Stimulated activated naive CD8-positive, alpha-beta T cell treated with anti-CD3 and anti-CD28 coated beads, Interleukin-15, Interleukin-2, amounts not matched to agents 100 U/mL and 50 U/mL, for 24 hours (primary cell): ENCODE measurements around the gene MEI1.

ENCODE experiments used
- ATAC-seq: fragments of 150-1000 bp; cut with Tn5 transposase; one replicate; pipeline ENCODE4 v1.10.0; 2021
- DNase-seq: peaks from one replicate; pipeline ENCODE4 v3.0.0; 2021

MEI1 gene

GRCh38 chr22:41782751-41783150, 83.4 kb downstream of the MEI1 start:
- DNase-seq (no peak), ATAC-seq (no peak)

DNA sequence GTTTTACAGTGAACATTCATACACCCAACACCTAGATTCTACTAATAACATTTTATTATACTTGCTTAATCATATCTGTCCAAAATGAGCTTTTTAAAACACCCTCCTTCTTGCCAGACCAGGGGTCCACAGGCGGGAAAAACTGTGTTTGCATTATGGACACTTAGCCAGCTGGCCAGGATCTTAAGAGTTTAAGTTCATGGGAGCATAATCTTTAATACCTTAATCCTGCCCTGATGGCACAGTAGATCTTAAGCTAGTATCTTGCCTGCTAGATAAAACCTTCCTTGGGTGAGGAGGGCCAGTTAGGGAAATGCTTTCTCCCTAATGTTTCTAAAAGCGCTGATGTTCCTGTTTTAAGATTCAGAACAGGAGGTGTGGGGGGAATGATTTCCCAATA, 88.0 kb downstream of the MEI1 start:
- no peak for DNase-seq

DNA sequence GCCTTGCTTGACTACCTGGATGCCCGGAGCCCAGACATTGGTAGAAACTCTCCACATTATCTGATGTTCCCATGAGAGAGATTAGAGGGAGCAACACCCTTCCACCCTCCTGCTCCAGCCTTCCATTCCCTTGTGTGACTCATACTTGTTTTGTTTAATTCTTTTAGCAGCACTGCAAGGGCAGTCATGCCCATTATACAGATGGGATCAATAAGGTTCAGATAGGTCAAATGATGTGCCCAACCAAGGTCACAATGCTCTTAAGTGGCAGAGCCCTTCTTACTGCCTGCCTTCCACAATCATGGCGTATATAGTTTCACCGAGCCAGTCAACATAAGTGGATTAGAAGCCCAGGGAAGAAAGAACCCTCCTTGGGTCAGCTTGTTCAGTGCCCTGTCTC, 94.6 kb downstream of the MEI1 start:
- ATAC-seq, result no peak

More for the DNA sequence above, 88.0 kb downstream of the MEI1 start:
- ATAC-seq, result no peak

GRCh38 chr22:41798736-41799135, 99.4 kb downstream of the MEI1 start:
- DNase-seq (no peak), ATAC-seq (no peak)

More for the DNA sequence above, 94.6 kb downstream of the MEI1 start:
- DNase-seq, result no peak

- peak; percentile 10 for DNase-seq
- ATAC-seq, result no peak
Observed at GRCh38 chr22:41799486-41800347, 100.4 kb downstream of the MEI1 start.

- DNase-seq (peak; percentile 94), ATAC-seq (peak; percentile 98)
Observed at GRCh38 chr22:41800348-41801146, 101.2 kb downstream of the MEI1 start, which contains the start of gene CCDC134. Gene CCDC134 (plus strand): TSS chr22:41800679. CDS start chr22:41808891, 8,212 bp downstream.

DNA sequence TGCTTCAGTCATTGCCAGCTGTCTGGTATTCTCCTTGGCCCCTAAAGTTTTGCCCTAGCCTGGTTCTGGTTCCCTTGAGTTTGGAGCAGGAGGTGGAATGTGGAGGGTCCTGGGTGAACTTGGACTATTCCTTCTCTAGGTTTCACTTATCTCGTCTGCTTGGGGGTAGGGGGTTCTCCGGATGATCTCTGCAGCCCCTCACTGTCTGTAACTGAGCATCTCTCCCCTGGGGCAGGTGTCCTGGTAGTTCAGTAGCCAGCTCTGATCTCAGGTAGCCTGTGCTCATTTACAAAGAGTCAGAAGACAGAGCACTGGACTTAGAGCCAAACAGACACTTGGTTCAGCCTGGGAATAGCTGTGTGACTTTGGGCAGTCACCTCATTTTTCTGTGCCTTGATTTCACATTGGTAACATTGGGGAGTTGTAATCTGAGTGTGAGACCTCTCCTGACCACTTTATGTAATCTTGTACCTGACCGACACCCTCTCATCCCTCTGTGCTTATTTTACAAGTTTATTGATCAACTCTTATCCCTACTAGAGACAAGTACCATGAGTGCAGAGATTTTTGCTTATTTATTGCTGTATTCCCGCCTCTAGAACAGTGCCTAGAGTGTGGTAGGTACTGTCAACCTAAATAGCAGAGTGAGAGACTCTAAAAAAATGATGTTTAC, 102.0 kb downstream of the MEI1 start:
- DNase-seq (no peak), ATAC-seq (no peak)

GRCh38 chr22:41801886-41802285, 102.6 kb downstream of the MEI1 start:
- ATAC-seq (no peak), DNase-seq (no peak)

- ATAC-seq (no peak), DNase-seq (no peak)
Observed at GRCh38 chr22:41805639-41806038, 106.3 kb downstream of the MEI1 start.

DNA sequence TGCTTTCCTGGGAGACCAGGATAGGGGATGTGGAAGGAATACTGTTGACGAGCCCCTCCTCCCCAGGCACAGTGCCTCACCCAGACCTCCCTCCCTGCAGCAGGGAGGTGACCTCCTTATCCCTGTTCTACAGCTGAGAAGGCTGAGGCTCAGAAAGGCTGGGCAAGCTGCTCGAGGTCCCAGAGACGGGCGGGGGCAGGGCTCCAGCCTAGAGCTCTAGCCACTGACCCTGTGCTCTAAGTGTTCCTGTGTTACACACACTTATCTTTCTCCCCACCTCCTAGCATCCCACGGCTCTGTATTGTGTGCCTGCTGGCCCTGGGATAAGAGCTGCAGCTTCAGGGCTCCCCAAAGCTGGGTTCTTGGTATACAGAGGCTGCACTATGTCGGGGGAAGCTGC, 109.1 kb downstream of the MEI1 start:
- DNase-seq (no peak), ATAC-seq (no peak)

DNA sequence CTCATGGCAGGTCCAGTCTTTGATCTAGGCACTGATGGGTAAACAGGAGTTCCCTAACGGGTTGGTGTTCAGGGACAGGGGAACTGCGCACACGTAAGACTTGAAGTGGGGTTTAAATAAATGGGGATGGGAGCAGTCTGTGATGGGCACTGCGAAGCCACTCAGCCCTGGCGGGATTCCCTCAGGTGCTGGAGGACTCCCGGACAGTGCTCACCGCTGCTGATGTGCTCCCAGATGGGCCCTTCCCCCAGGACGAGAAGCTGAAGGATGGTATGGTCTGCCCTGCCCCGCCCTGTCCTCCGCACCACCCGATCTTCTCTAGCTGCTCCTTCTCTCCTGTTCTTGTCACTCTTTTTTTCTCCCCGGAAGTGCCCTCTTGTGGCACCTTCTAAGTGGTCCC, 110.7 kb downstream of the MEI1 start:
- no peak for DNase-seq
- no peak for ATAC-seq

DNA sequence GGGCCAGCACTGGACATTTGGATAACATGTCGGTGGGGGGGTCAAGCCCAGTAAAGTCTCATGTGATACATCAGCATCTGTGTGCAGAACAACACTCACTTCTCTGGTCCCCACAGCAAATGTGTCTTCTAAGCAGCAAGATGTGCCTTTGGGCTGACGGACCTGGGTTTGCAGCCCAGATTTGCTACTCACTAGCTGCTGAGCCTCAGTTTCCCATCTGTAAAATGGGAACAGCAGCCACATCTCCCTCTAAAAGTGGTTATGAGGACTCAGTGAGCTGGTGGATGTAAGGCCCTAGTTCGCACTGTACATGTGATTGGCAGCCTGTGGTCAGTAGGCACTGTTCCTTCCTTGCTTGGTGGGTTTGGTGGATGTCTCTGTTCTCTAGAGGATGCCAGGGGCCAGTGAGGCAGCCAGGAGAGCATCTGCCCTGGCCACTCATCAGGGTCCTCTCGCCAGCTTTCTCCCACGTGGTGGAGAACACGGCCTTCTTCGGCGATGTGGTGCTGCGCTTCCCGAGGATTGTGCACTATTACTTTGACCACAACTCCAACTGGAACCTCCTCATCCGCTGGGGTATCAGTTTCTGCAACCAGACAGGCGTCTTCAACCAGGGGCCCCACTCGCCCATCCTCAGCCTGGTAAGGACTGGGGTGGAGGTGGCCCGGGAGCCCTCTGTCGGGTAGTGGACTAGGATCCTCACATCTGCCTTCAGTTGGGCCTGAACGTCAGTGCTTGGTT, 113.7 kb downstream of the MEI1 start:
- no peak for ATAC-seq

DNA sequence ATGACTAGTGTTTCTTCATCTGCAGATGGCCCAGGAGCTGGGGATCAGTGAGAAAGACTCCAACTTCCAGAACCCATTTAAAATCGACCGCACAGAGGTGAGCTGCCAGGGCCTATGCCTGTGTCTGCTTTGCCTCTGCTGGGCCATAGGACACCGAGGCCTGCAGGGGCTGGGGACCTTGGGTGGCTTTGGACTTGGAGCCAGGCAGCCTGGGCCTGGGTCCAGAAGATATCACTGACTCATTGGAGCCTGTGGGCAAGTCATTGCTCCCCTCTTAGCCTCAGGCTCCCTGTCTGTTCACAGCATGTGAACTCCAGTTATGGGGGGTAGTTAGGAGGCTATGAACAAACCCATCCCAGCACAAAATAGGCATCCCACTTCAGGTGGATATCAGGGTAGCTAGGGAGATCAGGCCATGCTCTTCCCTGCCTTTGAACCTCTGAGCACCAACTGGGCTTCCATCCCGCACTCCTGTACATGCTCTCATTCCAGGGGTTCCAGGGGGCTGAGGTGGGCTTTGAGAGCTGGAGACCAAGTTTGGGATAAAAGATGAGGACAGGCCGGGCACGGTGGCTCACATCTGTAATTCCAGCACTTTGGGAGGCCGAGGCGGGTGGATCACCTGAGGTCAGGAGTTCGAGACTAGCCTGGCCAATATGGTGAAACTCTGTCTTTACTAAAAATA, 114.6 kb downstream of the MEI1 start:
- DNase-seq (no peak), ATAC-seq (no peak)

More for the DNA sequence above, 113.7 kb downstream of the MEI1 start:
- no peak for DNase-seq

DNA sequence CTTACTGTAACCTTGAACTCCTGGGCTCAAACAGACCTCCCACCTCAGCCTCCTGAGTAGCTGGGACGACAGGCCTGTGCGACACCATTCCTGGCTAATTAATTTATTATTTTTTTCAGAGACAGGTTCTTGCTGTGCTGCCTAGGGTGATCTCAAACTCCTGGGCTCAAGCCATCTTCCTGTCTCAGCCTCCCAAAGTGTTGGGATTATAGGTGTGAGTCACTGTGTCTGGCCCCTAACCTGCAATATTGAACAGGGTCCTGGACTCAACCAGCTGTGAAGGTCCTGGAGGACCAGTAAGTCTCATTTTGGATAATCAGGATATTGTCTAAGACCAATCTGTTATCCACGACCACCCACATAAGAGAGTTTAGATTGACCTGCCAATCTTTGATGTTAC, 116.4 kb downstream of the MEI1 start:
- ATAC-seq (no peak), DNase-seq (no peak)

GRCh38 chr22:41816241-41816640, 116.9 kb downstream of the MEI1 start:
- ATAC-seq (no peak), DNase-seq (no peak)

DNA sequence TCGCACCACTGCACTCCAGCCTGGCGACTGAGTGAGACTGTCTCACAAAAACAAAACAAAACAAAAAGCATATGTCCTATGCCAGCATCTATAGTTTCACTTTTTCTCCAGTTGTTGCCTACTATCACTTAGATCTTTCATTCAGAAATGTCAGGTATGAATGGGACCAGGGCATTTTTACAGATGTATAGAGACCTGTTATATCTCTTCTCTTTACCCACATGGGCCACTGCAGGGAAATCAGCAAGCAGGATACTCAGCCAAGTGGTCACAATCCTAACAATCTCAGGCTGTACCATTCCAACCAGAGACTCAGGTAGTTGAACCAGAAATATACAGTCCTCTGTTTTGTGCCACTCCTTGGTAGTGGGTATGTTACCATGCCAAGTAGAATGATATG, 117.6 kb downstream of the MEI1 start:
- no peak for ATAC-seq
- DNase-seq, result no peak

DNA sequence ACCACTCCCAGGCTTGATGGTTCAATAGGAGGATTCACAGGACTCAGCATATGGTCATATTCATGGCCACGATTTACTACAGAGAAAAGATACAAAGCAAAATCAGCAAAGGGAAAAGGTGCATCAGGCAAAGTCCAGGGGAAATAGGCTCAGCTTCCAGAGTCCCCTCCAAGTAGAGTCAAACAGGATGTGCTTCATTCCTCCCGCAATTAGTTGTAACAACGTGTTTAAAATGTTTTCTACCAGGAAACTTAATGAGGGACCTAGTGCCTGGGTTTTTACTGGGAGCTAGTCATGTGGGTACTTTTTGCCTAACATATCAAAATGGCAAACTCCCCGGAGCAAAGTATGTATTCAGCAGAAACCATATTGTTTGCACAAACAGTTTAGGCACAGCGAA, 118.7 kb downstream of the MEI1 start:
- ATAC-seq (no peak), DNase-seq (no peak)

- DNase-seq (no peak), ATAC-seq (no peak)
Observed at GRCh38 chr22:41818596-41818995, 119.3 kb downstream of the MEI1 start.

DNA sequence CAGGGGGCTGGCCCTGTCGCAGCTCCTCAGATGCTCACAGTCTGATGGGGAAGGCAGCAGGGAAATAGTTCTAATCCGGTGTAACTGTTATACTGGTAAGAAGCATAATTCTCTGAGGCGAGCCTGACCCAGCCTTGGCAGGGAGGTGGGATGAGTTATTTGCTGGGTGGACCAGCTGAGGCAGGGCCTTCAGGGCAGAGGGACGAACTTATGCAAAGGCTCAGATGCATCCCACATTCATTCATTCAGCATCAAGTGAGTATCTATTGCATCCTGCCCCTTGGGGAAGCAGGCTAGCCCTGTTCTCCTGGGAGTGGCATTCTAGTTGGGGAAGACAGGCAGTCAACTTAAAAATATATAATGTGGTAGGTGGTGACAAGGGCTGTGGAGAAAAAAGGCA, 120.0 kb downstream of the MEI1 start:
- no peak for DNase-seq
- ATAC-seq, result no peak

GRCh38 chr22:41820447-41820846, 121.1 kb downstream of the MEI1 start:
- ATAC-seq (no peak), DNase-seq (no peak)
